Aorta (tissue), 5 donors: ENCODE measurements around the gene SYS1. TPM values are rescaled to one million over a fixed set of nuclear protein-coding genes. Genes with fewer than 3 reads are reported as not detected.
A peak's percentile ranks its signal among the peaks of the same experiment; 100 is the strongest.

ENCODE experiments used
- ATAC-seq: fragments of 200-7000 bp; cut with Tn5 transposase; one replicate; pipeline ENCODE4 v1.9.1; 2022; ENCODE audit warnings: moderate library complexity; ENCODE audit not compliant: low FRiP score
- DNase-seq, 2 donors: peaks; one replicate each; pipeline ENCODE4 v3.0.0-alpha.2; 2020
- H3K27ac ChIP-seq, 2 donors: one replicate each; pipeline ENCODE4 v1.5.1; 2013; ENCODE audit warnings: low read length in 2 of 2, mild to moderate bottlenecking in 2 of 2, moderate library complexity in 2 of 2, control low read depth in 1 of 2, inconsistent platforms in 1 of 2, low read depth in 1 of 2
- H3K27me3 ChIP-seq, 2 donors: one replicate each; pipeline ENCODE4 v1.6.1; 2013; ENCODE audit warnings: control low read depth in 1 of 2, low read length in 1 of 2, mild to moderate bottlenecking in 1 of 2, moderate library complexity in 1 of 2; ENCODE audit not compliant: insufficient read depth in 2 of 2, control insufficient read depth in 1 of 2
- H3K36me3 ChIP-seq, 2 donors: one replicate each; pipeline ENCODE4 v1.6.1; 2013; ENCODE audit warnings: control low read depth in 1 of 2, low read length in 1 of 2, mild to moderate bottlenecking in 1 of 2; ENCODE audit not compliant: insufficient read depth in 2 of 2, control insufficient read depth in 1 of 2
- H3K4me1 ChIP-seq, 2 donors: one replicate each; pipeline ENCODE4 v1.6.1; 2013; ENCODE audit warnings: low read length in 2 of 2, control low read depth in 1 of 2, mild to moderate bottlenecking in 1 of 2, moderate library complexity in 1 of 2; ENCODE audit not compliant: insufficient read depth in 2 of 2, control insufficient read depth in 1 of 2
- H3K4me3 ChIP-seq, 2 donors: one replicate each; pipeline ENCODE4 v1.5.1; 2013; ENCODE audit warnings: low read length in 2 of 2, control low read depth in 1 of 2, mild to moderate bottlenecking in 1 of 2
- H3K9me3 ChIP-seq: one replicate; pipeline ENCODE4 v1.6.1; 2013; ENCODE audit warnings: mild to moderate bottlenecking, low read length; ENCODE audit not compliant: control insufficient read depth
- WGBS, 2 donors: extraction: QIAGEN DNeasy Blood & Tissue Kit; methylation state at CpG; one replicate each; pipeline ENCODE4 v1.1.7; 2013; 5-methylcytosine and 5-hydroxymethylcytosine counted together
- intact Hi-C, 2 donors: fragments of 100-400 bp; cut with DNase I; formaldehyde crosslinking; loops; one replicate each; pipeline versions ENCODE4 v1.14.2 to v1.15.0; 2022
- polyA plus RNA-seq, 2 donors: library from polyadenylated mRNA; stranded (reverse); fragments of 200-250 nt; gene quantifications; one replicate each; pipeline ENCODE4 v1.2.3, GENCODE V29; 2013
- total RNA-seq, 2 donors: library from RNA; stranded (reverse); fragmentation: NEBNext Ultra II Directional; extraction: Animal tissue kit (Norgen Biotek cat#: 25700); gene quantifications; one replicate each; pipeline ENCODE4 v1.2.1, GENCODE V29; 2021
- donor health status: healthy with polysubstance abuse.
- donor health status: Bipolar disorder and iron deficiency.
- donor health status: DM: no; HTN: no; CAD: no.
- donor health status: DM: no; HTN: no; CAD: no.
- donor health status: DM: yes; HTN: yes; CAD: no.

Gene SYS1
- total and polyA plus RNA-seq, 4 donors: 14.3 to 25.0 (median 17.4) TPM

DNA sequence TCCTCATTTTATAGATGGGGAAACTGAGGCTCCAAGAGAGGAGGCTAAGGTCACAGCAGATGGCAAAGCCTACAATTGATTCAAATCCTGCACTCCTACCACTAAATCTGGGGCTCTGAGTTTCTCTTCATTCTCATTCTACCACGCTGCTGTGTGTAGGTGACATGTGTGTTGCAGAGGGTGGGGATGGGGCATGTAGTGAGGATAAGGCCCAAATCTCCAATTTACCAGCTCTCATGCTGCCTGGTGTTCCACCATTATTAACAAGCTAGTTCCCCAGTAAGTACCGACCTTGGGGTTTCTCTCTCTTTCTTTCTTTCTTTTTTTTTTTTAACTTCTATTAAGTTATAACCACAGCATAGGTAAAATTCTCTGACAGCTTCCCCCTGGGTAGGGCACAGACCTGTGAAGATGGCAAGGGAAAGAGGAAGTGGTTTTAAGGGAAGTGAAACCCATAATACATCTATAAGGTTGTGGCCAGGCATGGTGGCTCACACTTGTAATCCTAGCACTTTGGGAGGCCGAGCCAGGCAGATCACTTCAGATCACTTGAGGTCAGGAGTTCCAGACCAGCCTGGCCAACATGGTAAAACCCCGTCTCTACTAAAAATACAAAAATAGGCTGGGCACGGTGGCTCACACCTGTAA lies 41.9 kb upstream of the SYS1 start:
- H3K27ac ChIP-seq: no peak overlapping the region
- no peaks in the 10 kb centered on the region for H3K4me1 ChIP-seq
- no peaks in the 10 kb centered on the region for H3K9me3 ChIP-seq
- ATAC-seq: no peak
- H3K27me3 ChIP-seq: no peaks in the 10 kb centered on the region
- intact Hi-C loops: loop anchor here (5.0 kb wide), 3 partner anchors 36 to 51 kb away; partner anchors contain the start of gene SYS1 (in 1 of the 2)
- H3K4me3 ChIP-seq: no peak overlapping the region
- DNase-seq: no peak
- 80 to 89% methylated on average over 5 of the region's 5 CpGs for WGBS, 2 donors
- H3K36me3 ChIP-seq: no peaks in the 10 kb centered on the region

DNA sequence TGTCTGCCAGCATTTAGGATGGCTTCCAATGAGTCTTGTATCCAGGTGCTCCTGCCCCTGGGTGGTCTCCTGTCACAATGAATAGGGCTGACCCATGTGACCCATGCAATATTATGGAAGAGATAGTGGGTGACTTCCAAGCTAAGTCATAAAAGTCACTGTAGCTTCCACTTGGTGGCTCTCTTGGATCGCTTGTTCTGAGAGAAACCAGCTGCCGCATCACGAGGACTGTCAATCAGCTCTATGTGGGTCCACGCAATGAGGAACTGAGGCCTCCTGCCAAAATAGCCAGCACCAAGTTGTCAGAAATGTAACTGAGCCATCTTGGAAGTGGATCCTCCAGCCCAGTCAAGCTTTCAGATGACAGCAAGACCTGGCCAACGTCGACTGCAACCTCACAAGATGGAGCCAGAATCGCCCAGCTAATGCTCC lies 40.0 kb upstream of the SYS1 start:
- DNase-seq: peak; percentile 58 to 83
- intact Hi-C loops: loop anchor here (5.0 kb wide), 3 partner anchors 34 to 49 kb away; partner anchors contain the start of gene SYS1 (in 1 of the 2)
- 52 to 60% methylated on average over 7 of the region's 7 CpGs for WGBS, 2 donors

DNA sequence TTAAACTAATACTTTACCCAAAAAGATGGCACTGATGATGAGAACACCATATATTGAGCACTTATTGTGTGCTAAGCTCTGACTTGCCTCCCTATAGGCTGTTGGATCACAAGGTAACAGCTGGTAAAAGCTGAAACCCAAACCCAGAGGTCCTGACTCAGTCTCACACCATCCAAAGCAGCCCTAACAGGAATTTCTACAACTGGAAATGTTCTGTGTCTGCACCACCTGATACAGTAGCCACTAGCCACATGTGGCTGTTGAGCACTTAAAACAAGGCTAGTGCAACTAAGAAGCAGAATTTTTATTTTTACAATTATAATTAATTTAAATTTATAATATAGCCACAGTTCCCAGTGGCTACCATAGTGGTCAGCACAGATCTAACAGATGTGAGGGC lies 39.2 kb upstream of the SYS1 start:
- DNase-seq (no peak), ATAC-seq (no peak)
- Histone ChIP-seq H3K4me3 (no peak overlapping the region), H3K4me1 (no peaks in the 10 kb centered on the region), H3K9me3 (no peaks in the 10 kb centered on the region), H3K27me3 (no peaks in the 10 kb centered on the region), H3K27ac (no peak overlapping the region), H3K36me3 (peaks cover 0 to 5% of the 10 kb centered on the region in 2 donors)
- intact Hi-C loops: loop anchor here (5.0 kb wide), 3 partner anchors 34 to 49 kb away; partner anchors contain the start of gene SYS1 (in 1 of the 2)

More for the DNA sequence above, 40.0 kb upstream of the SYS1 start:
- Histone ChIP-seq H3K9me3 (no peaks in the 10 kb centered on the region), H3K27ac (no peak overlapping the region), H3K4me1 (no peaks in the 10 kb centered on the region), H3K36me3 (peaks cover 0 to 5% of the 10 kb centered on the region in 2 donors), H3K4me3 (no peak overlapping the region), H3K27me3 (no peaks in the 10 kb centered on the region)
- ATAC-seq: no peak

DNA sequence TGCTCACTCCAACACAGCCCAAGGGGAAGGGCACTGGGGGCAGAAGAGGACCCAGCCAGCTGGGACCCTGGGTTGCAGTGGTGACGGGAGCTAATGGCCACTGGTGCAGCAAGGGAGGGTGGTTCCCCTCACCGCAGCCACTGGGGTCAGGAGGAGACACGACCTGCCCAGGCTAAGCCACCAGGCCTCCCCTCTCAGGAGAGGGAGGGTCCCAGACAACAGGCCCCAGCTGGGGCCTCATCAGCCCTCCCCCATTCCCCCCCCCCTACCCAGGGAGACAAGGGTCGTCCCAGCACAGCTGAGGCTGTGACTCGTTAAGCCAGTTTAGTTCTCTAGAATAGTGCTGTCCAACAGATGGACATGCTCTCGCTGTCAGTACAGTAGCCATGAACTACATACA lies 37.6 kb upstream of the SYS1 start:
- H3K4me3 ChIP-seq: no peak overlapping the region
- no peaks in the 10 kb centered on the region for H3K27me3 ChIP-seq
- peaks cover 0 to 13% of the 10 kb centered on the region in 2 donors for H3K36me3 ChIP-seq
- DNase-seq: peak in 1 of 2 donors; percentile 72
- intact Hi-C loops: no loop called here
- H3K4me1 ChIP-seq: no peaks in the 10 kb centered on the region
- 71 to 77% methylated on average over 4 to 6 of the region's 6 CpGs for WGBS, 2 donors
- no peaks in the 10 kb centered on the region for H3K9me3 ChIP-seq
- H3K27ac ChIP-seq: no peak overlapping the region
- no peak for ATAC-seq

DNA sequence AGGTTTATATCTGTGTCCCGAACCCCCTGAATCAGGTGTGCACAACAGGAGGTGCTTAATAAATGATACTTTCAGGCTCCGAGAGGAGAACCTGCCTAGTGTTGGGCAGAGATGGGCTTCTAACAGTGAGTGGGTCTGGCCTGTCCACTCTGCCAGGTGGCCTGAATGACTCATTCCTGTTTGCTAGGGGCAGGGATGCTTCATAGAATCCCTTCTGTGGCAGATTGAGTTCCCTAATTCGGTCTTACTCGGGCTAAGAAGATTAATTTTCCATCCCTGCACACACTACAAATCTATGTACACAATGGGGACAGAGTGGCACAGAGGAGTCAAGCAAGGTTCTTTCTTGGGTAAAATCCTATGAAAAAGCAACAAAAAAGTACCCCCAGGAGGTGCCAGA lies 34.5 kb upstream of the SYS1 start:
- no peaks in the 10 kb centered on the region for H3K27me3 ChIP-seq
- intact Hi-C loops: no loop called here
- H3K36me3 ChIP-seq: peaks cover 0 to 13% of the 10 kb centered on the region in 2 donors
- WGBS, 2 donors: 92 to 95% methylated on average over 4 of the region's 4 CpGs
- H3K4me3 ChIP-seq: no peak overlapping the region
- H3K4me1 ChIP-seq: no peaks in the 10 kb centered on the region
- H3K9me3 ChIP-seq: no peaks in the 10 kb centered on the region
- H3K27ac ChIP-seq: no peak overlapping the region
- ATAC-seq (no peak), DNase-seq (no peak)

DNA sequence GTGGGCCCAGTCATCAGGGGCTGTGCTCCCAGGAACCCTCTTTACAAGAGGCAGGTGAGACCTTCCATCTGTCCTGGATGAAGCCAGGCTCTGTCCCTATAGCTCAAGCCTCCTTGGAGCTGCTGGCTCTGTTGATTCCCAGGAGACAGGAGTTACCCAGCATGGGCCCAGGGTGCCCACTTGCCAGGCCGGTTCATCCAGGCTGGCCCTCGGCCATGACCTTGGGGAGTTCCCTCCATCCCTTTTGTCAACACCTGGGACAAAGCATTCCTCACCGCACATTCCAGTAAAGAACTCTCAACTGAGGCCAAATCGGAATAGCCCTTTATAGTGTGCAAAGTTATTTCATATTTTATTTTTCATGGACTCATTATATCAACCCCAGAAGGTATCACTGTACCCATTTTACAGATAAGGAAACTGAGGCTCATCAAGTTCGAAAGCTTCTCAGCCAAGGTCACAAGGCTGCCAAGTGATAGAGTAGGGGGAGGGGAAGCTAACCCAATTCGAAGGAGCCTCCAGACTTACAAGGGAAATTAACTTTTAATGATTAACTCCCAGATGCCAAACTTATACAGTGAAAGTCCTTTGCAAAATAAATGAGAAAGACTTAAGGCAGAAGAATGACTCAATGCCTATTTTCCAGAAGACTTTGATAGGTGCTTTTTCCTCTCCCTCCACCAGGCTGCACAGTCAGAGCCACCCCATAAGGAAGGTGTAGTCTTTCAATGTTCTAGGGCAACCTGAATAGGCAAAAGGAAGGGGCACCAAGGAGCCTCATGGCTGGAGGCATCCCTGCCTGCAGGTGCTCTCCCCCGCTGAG lies 33.2 kb upstream of the SYS1 start:
- 76 to 83% methylated on average over 7 of the region's 7 CpGs for WGBS, 2 donors
- Histone ChIP-seq H3K4me3 (no peak overlapping the region), H3K9me3 (no peaks in the 10 kb centered on the region), H3K36me3 (peaks cover 0 to 13% of the 10 kb centered on the region in 2 donors), H3K4me1 (no peaks in the 10 kb centered on the region), H3K27ac (no peak overlapping the region), H3K27me3 (no peaks in the 10 kb centered on the region)
- DNase-seq (peak in 1 of 2 donors; percentile 51), ATAC-seq (no peak)
- intact Hi-C loops: no loop called here

DNA sequence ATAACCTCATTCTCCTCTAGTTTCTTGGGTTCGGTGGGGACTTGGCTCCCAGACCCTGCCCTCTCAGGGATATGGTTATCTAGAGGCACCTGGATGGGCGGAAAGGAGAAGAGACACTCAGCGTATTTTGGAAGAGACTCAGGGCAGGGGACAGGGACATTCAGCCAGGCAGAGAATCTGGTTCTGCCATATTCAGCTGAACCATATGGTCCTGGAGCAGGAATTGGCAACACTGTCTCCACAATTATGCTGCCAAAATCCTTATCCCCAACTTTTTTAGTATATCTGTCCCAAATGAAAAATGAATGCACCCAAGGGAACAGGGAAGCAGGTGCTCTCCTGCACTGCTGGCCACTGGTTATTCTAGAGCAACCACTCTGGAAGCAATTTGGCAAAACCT lies 32.5 kb upstream of the SYS1 start:
- WGBS, 2 donors: 94 to 95% methylated on average over 3 of the region's 3 CpGs

DNA sequence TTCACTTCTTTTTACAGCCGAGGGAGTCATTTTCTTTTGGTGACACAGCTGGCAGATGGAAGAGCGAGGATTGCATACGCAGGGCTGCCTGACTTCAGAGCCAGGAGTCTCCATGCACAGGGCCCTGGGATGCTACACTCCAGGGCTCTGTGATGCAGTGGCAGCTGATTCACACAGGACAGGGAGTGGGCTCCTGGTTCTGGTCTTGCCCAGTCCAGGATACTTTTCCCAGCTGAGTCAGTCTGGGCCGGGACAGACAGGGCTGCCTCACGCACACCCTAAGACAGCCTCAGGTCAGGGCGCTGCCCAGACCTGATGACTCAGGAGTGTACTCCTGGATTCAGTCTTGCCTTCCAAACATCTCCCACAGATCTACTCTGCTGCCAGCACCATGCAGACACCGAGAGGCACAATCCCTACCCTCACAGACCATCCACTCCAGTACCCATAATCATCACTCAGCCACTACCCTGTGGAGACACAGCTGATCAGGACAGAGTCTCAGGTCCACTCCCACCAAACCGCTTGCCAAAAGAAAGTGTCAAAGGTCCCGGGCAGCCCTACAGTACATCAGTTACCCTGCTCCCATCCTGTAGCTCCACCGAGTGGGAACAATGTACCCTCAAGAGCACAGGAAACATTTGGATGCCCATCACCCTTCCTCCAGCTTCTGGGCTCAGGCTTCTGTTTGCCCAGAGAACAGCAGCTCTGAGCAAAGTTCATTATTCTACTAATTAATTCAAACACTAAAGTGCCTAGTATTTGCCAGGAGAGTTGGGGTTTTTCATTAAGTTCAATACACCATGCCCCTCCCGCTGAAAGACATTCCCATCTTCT lies 26.2 kb upstream of the SYS1 start:
- ATAC-seq (peak; percentile 67), DNase-seq (peak; percentile 78 to 86)
- Histone ChIP-seq H3K27ac (peak overlapping the region; percentile 52 to 83), H3K9me3 (no peaks in the 10 kb centered on the region), H3K4me1 (peaks cover 0 to 4% of the 10 kb centered on the region in 2 donors), H3K4me3 (no peak overlapping the region), H3K27me3 (no peaks in the 10 kb centered on the region), H3K36me3 (no peaks in the 10 kb centered on the region)
- intact Hi-C loops: loop anchor here in 1 of 2 donors (5.0 kb wide), 1 partner anchor 81 kb away; the partner anchor contains the start of gene PIGT
- 40 to 47% methylated on average over 11 of the region's 11 CpGs for WGBS, 2 donors

More for the DNA sequence above, 32.5 kb upstream of the SYS1 start:
- Histone ChIP-seq H3K27ac (no peak overlapping the region), H3K36me3 (peaks cover 0 to 13% of the 10 kb centered on the region in 2 donors), H3K4me3 (no peak overlapping the region), H3K4me1 (no peaks in the 10 kb centered on the region), H3K9me3 (no peaks in the 10 kb centered on the region), H3K27me3 (no peaks in the 10 kb centered on the region)
- intact Hi-C loops: no loop called here
- DNase-seq (peak in 1 of 2 donors; percentile 27), ATAC-seq (no peak)
